DND-41 (cell line): ENCODE data around the gene SCAMP5.

Experiments used
- ATAC-seq: fragments of 200-7000 bp; cut with Tn5 transposase; 3 replicates; pipeline ENCODE4 v1.9.1; 2021; ENCODE audit warnings: low read depth; ENCODE audit not compliant: insufficient read depth
- DNase-seq: peaks from one replicate; pipeline ENCODE4 v3.0.0-alpha.2; 2020
- H2AFZ ChIP-seq: 2 replicates; pipeline ENCODE4 v1.6.0; 2012; ENCODE audit warnings: low read depth, low read length
- H3K27ac ChIP-seq: 2 replicates; pipeline ENCODE4 v1.5.1; 2012; ENCODE audit warnings: low read length, inconsistent platforms
- H3K27me3 ChIP-seq: fragments of 200-600 bp; sonication (generic); 2 replicates; pipeline ENCODE4 v1.6.0; 2012; ENCODE audit warnings: low read length, mild to moderate bottlenecking, inconsistent platforms; ENCODE audit not compliant: insufficient read depth, poor library complexity
- H3K36me3 ChIP-seq: 2 replicates; pipeline ENCODE4 v1.5.1; 2012; ENCODE audit warnings: low read length, inconsistent platforms; ENCODE audit not compliant: insufficient read depth
- H3K4me1 ChIP-seq: 2 replicates; pipeline ENCODE4 v1.5.1; 2012; ENCODE audit warnings: mild to moderate bottlenecking, low read length; ENCODE audit not compliant: insufficient read depth
- H3K4me2 ChIP-seq: 2 replicates; pipeline ENCODE4 v1.6.0; 2012; ENCODE audit warnings: mild to moderate bottlenecking, moderate library complexity, low read length, inconsistent platforms; ENCODE audit not compliant: insufficient read depth
- H3K4me3 ChIP-seq, 2 experiments: fragments of 200-600 bp in 1 of 2; shearing (Covaris generic) in 1 of 2; 2 replicates each; pipeline ENCODE4 v1.5.1; 2012 to 2016; ENCODE audit warnings: inconsistent platforms in 2 of 2, low read length in 2 of 2, mild to moderate bottlenecking in 2 of 2, low read depth in 1 of 2, moderate library complexity in 1 of 2
- H3K79me2 ChIP-seq: 2 replicates; pipeline ENCODE4 v1.6.0; 2012; ENCODE audit warnings: low read length, inconsistent platforms; ENCODE audit not compliant: insufficient read depth
- H3K9ac ChIP-seq: 2 replicates; pipeline ENCODE4 v1.6.0; 2012; ENCODE audit warnings: low read depth, mild to moderate bottlenecking, inconsistent platforms, low read length, moderate library complexity
- H3K9me3 ChIP-seq: 2 replicates; pipeline ENCODE4 v1.5.1; 2012; ENCODE audit warnings: low read length, moderate library complexity, mild to moderate bottlenecking, inconsistent platforms; ENCODE audit not compliant: insufficient read depth, severe bottlenecking
- H4K20me1 ChIP-seq: 2 replicates; pipeline ENCODE4 v1.6.0; 2012; ENCODE audit warnings: low read length; ENCODE audit not compliant: insufficient read depth
- CTCF ChIP-seq: IDR thresholded peaks from 2 replicates; pipeline ENCODE4 v1.5.1; 2012; ENCODE audit warnings: borderline replicate concordance, low read length, moderate library complexity, mild to moderate bottlenecking; ENCODE audit not compliant: poor library complexity, severe bottlenecking; ENCODE audit errors: extremely low read depth
- EZH2 ChIP-seq: IDR thresholded peaks from 3 replicates; pipeline ENCODE4 v1.6.1; 2012; ENCODE audit warnings: borderline replicate concordance, low read depth, mild to moderate bottlenecking, moderate library complexity, low read length, inconsistent platforms; ENCODE audit not compliant: severe bottlenecking

SCAMP5 gene

GRCh38 chr15:75065467-75065850 lies 70.1 kb downstream of the SCAMP5 start:
- TF ChIP-seq EZH2 (no peak), CTCF (no peak)
- no peak overlapping the region for H3K4me2 ChIP-seq
- no peak for DNase-seq
- H3K4me3 ChIP-seq, result no peak overlapping the region
- no peak overlapping the region for H3K9ac ChIP-seq
- no peak overlapping the region for H3K27ac ChIP-seq
- no peaks in the 10 kb centered on the region for H3K79me2 ChIP-seq
- H3K9me3 ChIP-seq, result no peaks in the 10 kb centered on the region
- no peaks in the 10 kb centered on the region for H3K36me3 ChIP-seq
- ATAC-seq, result 0 out of 3 replicates have a peak, but pooled peaks have one; percentile 24
- H4K20me1 ChIP-seq, result no peaks in the 10 kb centered on the region
- H2AFZ ChIP-seq, result no peak overlapping the region
- no peaks in the 10 kb centered on the region for H3K27me3 ChIP-seq
- 0 out of 2 replicates have a peak, but pooled peaks cover 8% of the 10 kb centered on the region for H3K4me1 ChIP-seq

- no peaks in the 10 kb centered on the region for H3K27me3 ChIP-seq
- 0 out of 2 replicates have a peak, but pooled peaks cover 8% of the 10 kb centered on the region for H3K4me1 ChIP-seq
- H3K4me2 ChIP-seq, result no peak overlapping the region
- no peak overlapping the region for H2AFZ ChIP-seq
- H3K36me3 ChIP-seq, result no peaks in the 10 kb centered on the region
- ATAC-seq (no peak), DNase-seq (no peak)
- H3K4me3 ChIP-seq, result no peak overlapping the region
- no peaks in the 10 kb centered on the region for H4K20me1 ChIP-seq
- no peaks in the 10 kb centered on the region for H3K9me3 ChIP-seq
- no peak overlapping the region for H3K27ac ChIP-seq
- no peaks in the 10 kb centered on the region for H3K79me2 ChIP-seq
- no peak overlapping the region for H3K9ac ChIP-seq
- no peak for TF ChIP-seq CTCF
- TF ChIP-seq EZH2, result no peak
These were observed 70.6 kb downstream of the SCAMP5 start for GRCh38 chr15:75065851-75066509.

DNA sequence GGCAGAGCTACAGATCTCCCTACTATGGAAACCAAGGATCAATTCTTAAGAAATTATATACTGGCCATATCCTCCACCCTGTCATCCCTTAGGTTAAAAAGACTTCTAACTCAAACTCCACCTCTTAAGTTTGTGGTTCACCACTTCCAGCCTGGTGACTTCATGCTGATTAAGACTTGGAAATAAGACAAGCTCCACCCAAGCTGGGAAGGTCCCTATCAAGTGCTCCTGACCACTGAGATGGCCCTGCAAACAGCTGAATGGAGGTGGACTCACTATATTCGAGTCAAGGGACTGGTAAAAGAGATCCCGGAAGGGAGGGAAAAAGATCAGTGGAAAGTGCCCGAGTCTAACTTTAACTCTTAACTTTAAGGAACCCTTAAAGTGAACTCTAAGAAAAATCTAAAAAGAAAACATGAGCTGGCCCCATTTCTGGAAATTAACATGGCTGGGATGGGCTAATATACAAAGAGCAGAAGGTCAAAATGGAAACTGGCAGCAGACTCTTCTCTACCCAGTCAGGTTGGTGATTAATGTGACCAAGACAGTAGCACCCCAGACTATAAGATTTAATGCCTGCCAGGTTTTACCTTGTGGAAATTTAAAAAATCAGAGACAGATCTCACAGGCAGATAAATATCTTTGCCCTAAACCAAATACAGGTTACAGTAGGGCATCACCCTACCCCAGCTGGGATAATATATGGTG lies 71.9 kb downstream of the SCAMP5 start:
- H4K20me1 ChIP-seq, result no peaks in the 10 kb centered on the region
- H3K27ac ChIP-seq, result no peak overlapping the region
- H3K79me2 ChIP-seq, result no peaks in the 10 kb centered on the region
- H3K9me3 ChIP-seq, result no peaks in the 10 kb centered on the region
- H3K4me3 ChIP-seq, result no peak overlapping the region
- H3K36me3 ChIP-seq, result no peaks in the 10 kb centered on the region
- ATAC-seq (peak; percentile 70), DNase-seq (peak; percentile 16)
- H3K4me1 ChIP-seq, result 0 out of 2 replicates have a peak, but pooled peaks cover 8% of the 10 kb centered on the region
- H3K4me2 ChIP-seq, result no peak overlapping the region
- no peaks in the 10 kb centered on the region for H3K27me3 ChIP-seq
- no peak overlapping the region for H3K9ac ChIP-seq
- H2AFZ ChIP-seq, result no peak overlapping the region
- TF ChIP-seq CTCF, result no peak
- TF ChIP-seq EZH2, result no peak
